Gastrocnemius medialis (tissue), 4 donors: Measurements from ENCODE around the gene CBX6. TPM values are rescaled to one million over a fixed set of nuclear protein-coding genes. Genes with fewer than 3 reads are reported as not detected.

ENCODE experiments used
- ATAC-seq, 2 donors: fragments of 150-250 bp; one replicate each; pipeline ENCODE4 v1.9.1; 2016
- DNase-seq, 2 donors: peaks; one replicate each; pipeline ENCODE4 v3.0.0-alpha.2; 2019
- H3K27ac ChIP-seq, 4 donors: fragments of 200-600 bp; sonication (generic); 1 replicate in 1 of 4; 2 replicates in 3 of 4; pipeline ENCODE4 v1.5.1; 2016 to 2018; ENCODE audit warnings: mild to moderate bottlenecking in 2 of 4, moderate library complexity in 1 of 4
- H3K27me3 ChIP-seq, 3 donors: fragments of 200-600 bp; sonication (generic) in 2 of 3; 1 replicate in 1 of 3; 2 replicates in 2 of 3; pipeline versions ENCODE4 v1.5.1 to v1.6.0; 2016 to 2019; ENCODE audit warnings: mild to moderate bottlenecking in 1 of 3, moderate library complexity in 1 of 3
- H3K36me3 ChIP-seq, 2 donors: fragments of 200-600 bp; sonication (generic) in 1 of 2; one replicate each; pipeline ENCODE4 v1.5.1; 2017 to 2018
- H3K4me1 ChIP-seq, 2 donors: fragments of 200-600 bp; sonication (generic) in 1 of 2; one replicate each; pipeline ENCODE4 v1.5.1; 2016 to 2017; ENCODE audit warnings: mild to moderate bottlenecking in 2 of 2
- H3K4me3 ChIP-seq, 4 donors: fragments of 200-600 bp; sonication (generic) in 3 of 4; 1 replicate in 1 of 4; 2 replicates in 3 of 4; pipeline ENCODE4 v1.5.1; 2016 to 2019; ENCODE audit warnings: mild to moderate bottlenecking in 2 of 4
- H3K9me3 ChIP-seq, 3 donors: fragments of 200-600 bp; sonication (generic) in 2 of 3; 1 replicate in 1 of 3; 2 replicates in 2 of 3; pipeline ENCODE4 v1.5.1; 2016 to 2019
- POLR2A ChIP-seq, 2 donors: fragments of 450-650 bp; IDR thresholded peaks; one replicate each; pipeline ENCODE4 v1.6.1; 2017; ENCODE audit warnings: antibody characterized with exemption in 2 of 2, mild to moderate bottlenecking in 2 of 2, moderate library complexity in 2 of 2
- in situ Hi-C, 4 donors: fragments of 200-750 bp; cut with MboI; loops; one replicate each; pipeline versions ENCODE4 v1.15.0 to v1.8.0; 2017; ENCODE audit warnings: low sequenced_read_pairs in 4 of 4
- intact Hi-C: fragments of 100-400 bp; cut with DNase I; formaldehyde crosslinking; loops from one replicate; pipeline ENCODE4 v1.15.1; 2023; ENCODE audit warnings: low total_unique reads
- total RNA-seq, 4 donors: library from RNA; depleted of rRNA; stranded (reverse); fragments of >200 nt; gene quantifications; one replicate each; pipeline versions ENCODE4 v1.1.0 to v1.2.3, GENCODE V29; 2016
- TF ChIP-seq, protein P1 (sequence below), 5 experiments: fragments of 450-650 bp in 3 of 5; fragments of 200-600 bp in 2 of 5; sonication (generic) in 2 of 5; IDR thresholded peaks in 4 of 5; conservative IDR thresholded peaks in 1 of 5; 1 replicate in 4 of 5; 2 replicates in 1 of 5; pipeline ENCODE4 v1.5.1; 2016 to 2019; ENCODE audit warnings: antibody characterized with exemption in 5 of 5, mild to moderate bottlenecking in 3 of 5, moderate library complexity in 3 of 5

The CBX6 gene
- total RNA-seq, 4 donors from 2014 or later = 8.4 to 21.5 (median 17.7) TPM

GRCh38 chr22:38868286-38868721 lies 3.7 kb downstream of the CBX6 start:
- H3K36me3 ChIP-seq = peaks cover 0 to 17% of the 10 kb centered on the region in 2 donors
- in situ Hi-C loops = loop anchor here in 3 of 4 donors (5.0 to 10.0 kb wide), 3 partner anchors 134 to 256 kb away; no protein-coding TSS in a partner anchor

DNA sequence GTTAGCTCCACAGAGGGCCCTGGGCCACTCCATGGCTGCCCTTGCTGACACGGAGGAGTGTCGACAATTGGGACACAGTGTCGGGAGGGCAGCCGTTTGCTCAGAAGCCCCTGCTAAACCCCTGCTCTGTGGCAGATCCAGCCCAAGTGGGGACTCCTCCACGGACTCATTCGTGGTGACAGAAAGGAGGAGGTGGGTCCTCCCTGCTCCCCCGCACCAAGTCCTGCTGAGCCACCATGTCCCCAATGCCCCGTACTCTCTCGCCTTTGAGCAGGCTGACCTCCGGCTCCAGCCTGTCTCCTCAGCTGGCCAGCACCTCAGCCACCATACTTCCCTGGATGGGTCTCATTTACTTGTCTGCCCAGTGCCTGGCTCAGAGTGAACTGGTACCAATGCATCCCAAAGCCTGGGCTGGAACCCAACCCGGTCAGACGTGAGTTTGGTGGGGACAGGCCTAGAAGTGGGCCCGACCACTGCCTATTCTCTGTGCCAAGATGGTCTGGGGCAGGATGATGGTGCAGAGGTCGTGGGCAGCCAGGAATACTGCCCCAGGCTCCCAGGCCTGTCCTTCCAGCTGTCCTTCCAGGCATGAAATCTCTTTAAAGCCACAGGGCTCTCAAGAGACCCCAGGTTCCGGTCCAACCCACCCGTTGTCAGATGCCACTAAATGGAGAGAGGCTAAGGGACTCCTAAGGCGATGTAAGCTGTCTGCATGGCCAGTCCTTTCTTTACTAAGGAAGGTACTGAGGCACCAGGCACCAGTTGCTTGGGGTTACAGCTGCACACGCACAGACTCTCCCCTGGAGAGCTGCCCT lies 4.3 kb downstream of the CBX6 start:
- no peaks in the 10 kb centered on the region for H3K27me3 ChIP-seq
- H3K27ac ChIP-seq = no peak overlapping the region
- peaks cover 18 to 30% of the 10 kb centered on the region in 2 donors for H3K4me1 ChIP-seq
- intact Hi-C loops = no loop called here
- H3K4me3 ChIP-seq = no peak overlapping the region
- ATAC-seq = no peak
- TF ChIP-seq POLR2A (IDR thresholded peaks at IDR 0.05) = no peak
- TF ChIP-seq, protein P1, sequence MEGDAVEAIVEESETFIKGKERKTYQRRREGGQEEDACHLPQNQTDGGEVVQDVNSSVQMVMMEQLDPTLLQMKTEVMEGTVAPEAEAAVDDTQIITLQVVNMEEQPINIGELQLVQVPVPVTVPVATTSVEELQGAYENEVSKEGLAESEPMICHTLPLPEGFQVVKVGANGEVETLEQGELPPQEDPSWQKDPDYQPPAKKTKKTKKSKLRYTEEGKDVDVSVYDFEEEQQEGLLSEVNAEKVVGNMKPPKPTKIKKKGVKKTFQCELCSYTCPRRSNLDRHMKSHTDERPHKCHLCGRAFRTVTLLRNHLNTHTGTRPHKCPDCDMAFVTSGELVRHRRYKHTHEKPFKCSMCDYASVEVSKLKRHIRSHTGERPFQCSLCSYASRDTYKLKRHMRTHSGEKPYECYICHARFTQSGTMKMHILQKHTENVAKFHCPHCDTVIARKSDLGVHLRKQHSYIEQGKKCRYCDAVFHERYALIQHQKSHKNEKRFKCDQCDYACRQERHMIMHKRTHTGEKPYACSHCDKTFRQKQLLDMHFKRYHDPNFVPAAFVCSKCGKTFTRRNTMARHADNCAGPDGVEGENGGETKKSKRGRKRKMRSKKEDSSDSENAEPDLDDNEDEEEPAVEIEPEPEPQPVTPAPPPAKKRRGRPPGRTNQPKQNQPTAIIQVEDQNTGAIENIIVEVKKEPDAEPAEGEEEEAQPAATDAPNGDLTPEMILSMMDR (IDR thresholded peaks at IDR 0.05 in 4 of 5, conservative IDR thresholded peaks at IDR 0.05 in 1 of 5) = no peak
- H3K36me3 ChIP-seq = peaks cover 0 to 17% of the 10 kb centered on the region in 2 donors
- in situ Hi-C loops = loop anchor here in 3 of 4 donors (5.0 to 10.0 kb wide), 3 partner anchors 135 to 257 kb away; no protein-coding TSS in a partner anchor
- DNase-seq = peak in 1 of 2 donors; percentile 10
- H3K9me3 ChIP-seq = no peaks in the 10 kb centered on the region

More at GRCh38 chr22:38868286-38868721, 3.7 kb downstream of the CBX6 start:
- TF ChIP-seq POLR2A (IDR thresholded peaks at IDR 0.05) = no peak
- TF ChIP-seq, protein P1 (IDR thresholded peaks at IDR 0.05 in 4 of 5, conservative IDR thresholded peaks at IDR 0.05 in 1 of 5) = no peak
- H3K4me3 ChIP-seq = no peak overlapping the region
- H3K27me3 ChIP-seq = no peaks in the 10 kb centered on the region
- H3K27ac ChIP-seq = no peak overlapping the region
- peak in 1 of 2 donors; percentile 5 for DNase-seq
- ATAC-seq = no peak
- peaks cover 18 to 32% of the 10 kb centered on the region in 2 donors for H3K4me1 ChIP-seq
- intact Hi-C loops = no loop called here
- no peaks in the 10 kb centered on the region for H3K9me3 ChIP-seq

- TF ChIP-seq POLR2A (IDR thresholded peaks at IDR 0.05) = no peak
- TF ChIP-seq, protein P1 (IDR thresholded peaks at IDR 0.05 in 4 of 5, conservative IDR thresholded peaks at IDR 0.05 in 1 of 5) = no peak
- peak in 1 of 2 donors; percentile 3 for DNase-seq
- peaks cover 18 to 30% of the 10 kb centered on the region in 2 donors for H3K4me1 ChIP-seq
Measured at GRCh38 chr22:38867124-38867455, 4.9 kb downstream of the CBX6 start.

GRCh38 chr22:38866399-38867123 lies 5.5 kb downstream of the CBX6 start:
- Histone ChIP-seq H3K27me3 (peaks cover under 1 to 4% (median under 1%) of the 10 kb centered on the region in 3 donors), H3K4me1 (peaks cover 18 to 30% of the 10 kb centered on the region in 2 donors), H3K9me3 (no peaks in the 10 kb centered on the region), H3K36me3 (peaks cover 0 to 17% of the 10 kb centered on the region in 2 donors), H3K27ac (no peak overlapping the region), H3K4me3 (no peak overlapping the region)
- in situ Hi-C loops (loop anchor here in 3 of 4 donors (5.0 to 10.0 kb wide), 3 partner anchors 136 to 258 kb away; no protein-coding TSS in a partner anchor), intact Hi-C loops (no loop called here)
- DNase-seq = no peak
- TF ChIP-seq POLR2A (IDR thresholded peaks at IDR 0.05) = no peak
- TF ChIP-seq, protein P1 (IDR thresholded peaks at IDR 0.05 in 4 of 5, conservative IDR thresholded peaks at IDR 0.05 in 1 of 5) = no peak
- no peak for ATAC-seq

More at GRCh38 chr22:38867124-38867455, 4.9 kb downstream of the CBX6 start:
- Histone ChIP-seq H3K4me3 (no peak overlapping the region), H3K27me3 (no peaks in the 10 kb centered on the region), H3K9me3 (no peaks in the 10 kb centered on the region), H3K36me3 (peaks cover 0 to 17% of the 10 kb centered on the region in 2 donors), H3K27ac (no peak overlapping the region)
- intact Hi-C loops (no loop called here), in situ Hi-C loops (loop anchor here in 3 of 4 donors (5.0 to 10.0 kb wide), 3 partner anchors 135 to 258 kb away; no protein-coding TSS in a partner anchor)
- ATAC-seq = no peak
